Keratinocyte (primary cell): ENCODE results near the gene KRTAP10-8.

Experiments used
- CTCF ChIP-seq, 3 experiments: IDR thresholded peaks in 1 of 3; conservative IDR thresholded peaks in 1 of 3; optimal IDR thresholded peaks in 1 of 3; 2 replicates in 2 of 3; 3 replicates in 1 of 3; pipeline versions ENCODE3 to v1.5.1; 2011; ENCODE audit warnings: low read length in 3 of 3, mild to moderate bottlenecking in 3 of 3, moderate library complexity in 2 of 3, control low read depth in 1 of 3, inconsistent platforms in 1 of 3; ENCODE audit not compliant: insufficient read depth in 2 of 3; ENCODE audit errors: extremely low read depth in 1 of 3
- EZH2 ChIP-seq: IDR thresholded peaks from one replicate; pipeline ENCODE4 v1.6.1; 2012; ENCODE audit warnings: inconsistent platforms, mild to moderate bottlenecking, low read length, moderate library complexity

GRCh38 chr21:44657635-44658540, 46.0 kb downstream of the KRTAP10-8 start, which contains the start of gene KRTAP12-3:
- no peak for TF ChIP-seq CTCF (optimal IDR thresholded peaks at IDR 0.05 in 1 of 3, IDR thresholded peaks at IDR 0.05 in 1 of 3, conservative IDR thresholded peaks at IDR 0.05 in 1 of 3; ENCODE audit: extremely low read depth in 1 of 3, insufficient read depth in 2 of 3, low read length in 3 of 3)
- no peak for TF ChIP-seq EZH2
